Measurements from ENCODE around the gene MGA.

Gene MGA

DNA sequence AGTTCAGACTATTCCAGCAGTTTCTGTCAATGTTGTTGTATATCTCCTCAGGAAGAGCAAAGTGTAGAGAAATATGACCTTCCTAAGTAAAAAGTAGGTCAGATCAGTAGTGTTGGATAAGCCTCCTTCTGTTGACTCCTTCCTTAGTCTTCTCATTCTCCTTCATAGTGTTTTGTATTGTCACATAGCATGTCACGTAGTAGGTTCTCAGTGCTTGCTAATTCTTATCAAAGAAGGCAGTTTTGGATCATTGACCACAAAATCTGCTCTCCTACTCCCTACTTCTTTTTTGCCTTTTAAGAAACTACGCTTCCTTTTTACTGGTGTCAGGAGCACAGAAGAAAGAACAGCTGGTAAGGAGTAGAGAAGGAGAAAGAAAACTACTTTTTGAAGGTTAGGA is 1.0 kb upstream of the MGA start:
- DNase-seq = no peak

DNA sequence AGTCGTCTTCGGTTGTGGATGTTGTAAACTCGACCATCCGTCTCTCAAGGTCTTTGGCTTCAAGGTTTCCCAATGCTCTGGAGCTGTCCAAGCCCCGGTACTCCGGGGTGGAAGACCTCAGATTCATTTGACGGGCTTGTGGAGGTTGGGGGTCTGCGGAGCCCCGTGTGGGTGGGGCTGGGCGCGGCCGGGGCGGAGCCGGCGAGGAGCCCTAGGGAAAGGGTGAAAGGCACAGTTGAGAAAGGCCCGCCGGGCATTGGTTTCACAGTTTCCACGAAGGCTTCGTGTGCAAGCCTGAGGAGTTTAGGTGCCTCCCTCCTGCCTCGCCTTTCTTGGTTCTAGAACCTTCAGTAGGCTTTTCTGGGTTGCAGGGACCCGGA is 360 bp upstream of the MGA start:
- no peak for DNase-seq

DNA sequence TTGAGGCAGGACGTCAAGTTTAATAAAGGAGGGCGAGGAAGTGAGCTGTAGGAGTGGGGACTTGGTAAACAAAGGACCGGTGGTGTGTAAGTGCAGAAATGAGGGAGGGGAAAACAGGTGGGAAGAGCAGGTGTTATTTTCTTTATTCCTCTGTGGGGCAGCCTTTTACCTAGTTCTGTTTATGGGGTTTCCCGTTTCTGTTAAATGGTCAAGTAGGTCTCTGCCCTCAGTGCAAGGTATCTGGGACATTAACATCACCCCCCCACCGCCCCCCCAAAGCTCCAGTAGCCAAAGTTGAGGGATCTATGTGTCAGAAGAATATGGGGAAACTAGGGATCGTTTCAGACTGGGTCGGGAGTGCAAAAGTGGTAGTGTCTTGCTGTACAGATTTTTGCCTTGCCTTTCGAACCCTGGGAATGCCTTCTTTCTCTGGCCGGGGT is 893 bp downstream of the MGA start:
- DNase-seq = no peak

DNA sequence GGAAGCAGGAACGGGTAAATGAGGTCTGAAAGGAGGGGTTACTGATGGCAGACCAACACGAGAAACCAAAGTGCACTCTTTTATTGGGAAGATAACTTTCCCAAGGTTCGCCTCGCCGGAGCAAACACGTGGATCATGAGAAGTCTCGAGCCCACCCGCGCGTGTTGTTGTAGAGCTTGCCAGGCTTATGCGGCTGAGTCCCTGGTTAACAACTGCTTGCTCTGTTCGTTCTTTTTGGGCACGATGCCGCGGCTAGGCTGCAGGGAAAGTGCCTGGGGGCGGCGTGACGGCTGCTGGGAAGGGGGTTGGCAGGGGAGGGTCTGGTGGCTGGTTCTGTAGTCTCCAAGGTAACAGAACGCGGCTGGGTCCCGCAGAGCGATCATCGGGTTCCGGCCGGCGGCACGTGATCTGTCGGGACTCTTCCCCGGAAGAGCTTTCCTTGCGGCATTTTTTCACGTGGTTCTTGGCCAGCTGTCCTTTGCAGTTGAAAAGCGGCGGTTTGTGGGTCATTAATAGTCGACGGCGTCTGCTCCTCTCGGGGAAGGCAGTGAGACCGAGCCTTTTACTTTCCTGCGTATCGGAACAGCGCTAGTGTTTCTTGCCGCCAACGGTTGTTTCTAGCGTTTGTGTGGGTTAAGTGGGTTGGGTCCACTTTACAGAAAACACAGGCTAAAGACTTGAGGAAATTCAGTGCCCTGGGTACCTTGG is 1.5 kb downstream of the MGA start:
- peak; percentile 79 for DNase-seq

DNA sequence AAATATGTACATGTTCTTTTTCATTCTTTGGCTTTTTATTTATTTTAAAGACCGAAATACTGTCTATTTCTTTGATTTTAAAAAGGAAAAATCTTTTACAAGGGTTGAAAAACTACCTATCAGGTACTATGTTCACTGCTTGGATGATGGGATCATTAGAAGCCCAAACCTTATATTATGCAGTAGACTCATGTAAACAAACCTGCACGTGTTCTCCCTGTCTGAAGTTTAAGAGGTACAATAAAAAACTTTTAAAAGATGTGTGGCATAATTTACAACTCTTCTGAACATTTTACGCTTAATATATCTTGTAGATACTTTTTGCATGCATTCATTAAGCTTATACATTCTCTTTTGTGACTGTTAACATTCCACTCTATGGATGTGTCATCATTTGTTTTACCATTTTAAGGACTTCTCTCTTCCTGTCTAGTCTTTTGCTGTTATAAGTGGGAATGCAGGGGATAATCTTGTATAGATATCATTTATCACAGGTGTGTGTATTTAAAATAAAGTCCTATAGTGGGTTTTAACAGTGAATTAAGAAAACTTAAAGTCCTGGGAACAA is 6.2 kb downstream of the MGA start:
- DNase-seq = no peak

DNA sequence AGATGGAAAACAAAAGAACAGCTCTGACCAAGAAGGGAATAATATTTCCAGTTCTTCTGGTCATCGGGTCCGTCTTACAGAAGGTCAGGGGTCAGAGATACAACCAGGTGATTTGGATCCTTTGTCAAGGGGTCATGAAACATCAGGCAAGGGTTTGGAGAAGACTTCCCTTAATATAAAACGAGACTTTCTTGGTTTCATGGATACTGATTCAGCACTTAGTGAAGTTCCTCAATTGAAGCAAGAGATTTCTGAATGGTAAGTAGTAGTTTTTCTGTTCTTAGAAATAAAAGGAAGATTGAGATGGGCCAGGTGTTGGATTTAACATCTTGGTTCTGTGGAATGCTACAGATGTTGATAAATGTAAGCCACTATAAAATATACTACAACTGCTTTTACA is 9.5 kb downstream of the MGA start:
- DNase-seq = no peak

DNA sequence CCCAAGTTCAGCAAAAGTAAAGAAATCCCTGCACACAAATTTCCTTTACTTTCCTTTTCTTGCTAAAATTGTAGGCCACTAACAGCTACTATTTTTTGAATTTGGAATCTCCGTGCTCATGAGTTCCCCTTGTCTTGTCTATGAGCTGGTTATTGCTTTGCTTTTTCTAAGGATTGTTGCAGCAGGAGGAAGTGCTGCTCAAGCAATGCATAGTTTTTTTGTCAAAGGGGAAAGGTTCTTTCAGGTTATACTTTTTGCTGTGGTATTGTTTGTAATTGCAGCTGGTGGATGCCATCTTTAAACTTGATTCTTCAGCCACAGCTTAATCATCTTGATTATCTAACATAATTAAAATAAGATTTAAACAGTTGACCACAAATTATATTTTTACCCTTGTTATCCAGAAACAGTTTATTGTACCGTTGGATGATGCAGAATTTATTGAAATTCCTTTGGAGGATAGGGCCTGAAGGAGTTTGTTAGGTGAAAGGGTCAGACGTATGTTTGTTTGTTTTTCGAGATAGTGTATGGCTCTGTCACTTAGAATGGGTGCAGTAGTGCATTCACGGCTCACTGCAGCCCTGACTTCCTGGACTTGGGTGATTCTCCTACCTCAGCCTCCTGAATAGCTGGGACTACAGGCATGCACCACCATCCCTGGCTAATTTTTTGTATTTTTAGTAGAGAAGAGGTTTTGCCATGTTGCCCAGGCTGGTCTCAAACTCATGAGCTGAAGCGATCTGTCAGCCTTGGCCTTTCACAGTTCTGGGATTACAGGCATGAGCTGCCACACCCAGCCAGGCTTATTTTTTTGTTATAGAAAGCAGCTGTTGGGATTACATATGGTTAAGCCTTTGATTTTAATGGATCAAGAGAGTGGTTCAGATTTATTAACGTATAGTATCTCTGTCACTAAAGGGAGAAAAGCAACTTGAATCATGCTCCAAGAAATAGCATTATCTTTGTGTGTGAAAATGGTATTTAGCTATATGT is 11.7 kb downstream of the MGA start:
- no peak for DNase-seq

DNA sequence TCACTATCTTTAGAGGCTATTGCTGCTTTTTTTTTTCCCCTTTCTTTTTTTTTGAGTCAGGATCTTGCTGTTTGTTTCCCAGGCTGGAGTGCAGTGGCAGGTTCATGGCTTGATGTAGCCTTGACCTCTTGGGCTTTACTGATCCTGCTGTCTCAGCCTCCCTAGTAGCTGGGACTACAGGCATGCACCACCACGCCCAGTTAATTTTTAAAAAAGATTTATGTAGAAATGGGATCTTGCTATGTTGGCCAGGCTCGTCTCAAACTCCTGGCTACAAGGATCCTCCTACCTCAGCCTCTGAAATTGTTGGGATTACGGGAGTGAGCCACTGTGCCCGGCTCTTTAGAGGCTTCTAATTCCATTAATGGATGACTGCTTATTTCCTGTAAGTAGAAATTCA is 15.1 kb downstream of the MGA start:
- DNase-seq = no peak

DNA sequence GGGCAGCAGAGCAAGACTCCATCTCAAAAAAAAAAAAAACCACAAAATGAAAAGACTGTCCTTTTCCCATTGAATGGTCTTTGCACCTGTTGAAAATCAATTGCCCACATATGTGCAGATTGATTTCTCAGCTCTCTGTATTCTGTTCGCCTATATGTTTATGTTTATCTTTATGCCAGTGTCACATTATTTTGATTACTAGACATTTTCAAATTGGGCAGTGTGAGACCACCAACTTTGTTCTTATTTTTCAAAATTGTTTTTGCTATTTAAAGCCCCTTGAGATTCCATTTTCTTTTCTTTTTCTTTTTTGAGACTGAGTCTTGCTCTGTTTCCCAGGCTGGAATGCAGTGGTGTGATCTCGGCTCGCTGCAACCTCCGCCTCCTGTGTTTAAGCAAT is 18.5 kb downstream of the MGA start:
- DNase-seq = no peak

DNA sequence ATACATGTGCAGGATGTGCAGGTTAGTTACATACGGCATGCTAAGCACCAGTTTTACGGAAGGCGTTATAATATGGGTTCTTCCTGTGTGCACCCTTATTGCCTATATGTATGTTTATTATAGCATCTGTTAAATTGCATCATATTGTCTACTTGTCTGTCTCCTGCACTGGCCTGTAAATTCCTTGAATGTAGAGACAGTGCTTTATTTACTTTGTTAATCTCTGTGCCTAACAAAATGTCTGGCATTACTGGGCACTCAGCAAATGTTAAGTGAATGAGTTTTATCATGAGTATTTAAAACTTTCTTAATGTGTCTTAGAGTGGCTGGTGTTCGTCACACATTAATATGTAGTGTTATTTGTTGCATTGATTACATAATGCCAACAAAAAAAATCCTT is 23.8 kb downstream of the MGA start:
- no peak for DNase-seq

DNA sequence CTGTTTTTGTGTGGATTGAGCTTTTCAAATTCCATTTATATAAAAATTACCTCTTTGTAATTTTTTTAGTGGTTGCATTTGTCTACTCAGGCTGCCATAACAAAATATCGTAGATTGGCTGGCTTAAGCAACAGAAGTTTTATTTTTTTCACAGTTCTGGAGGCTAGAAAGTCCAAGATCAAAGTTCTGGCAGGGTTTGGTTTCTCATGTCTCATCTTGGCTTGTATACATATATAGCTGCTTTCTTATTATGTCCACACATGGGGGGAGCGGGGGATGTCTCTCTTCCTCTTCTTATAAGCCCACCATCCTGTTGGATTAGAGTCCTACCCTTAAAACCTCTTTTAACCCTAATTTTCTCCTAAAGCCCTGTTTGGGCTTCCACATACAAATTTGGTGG is 28.5 kb downstream of the MGA start:
- DNase-seq = no peak

DNA sequence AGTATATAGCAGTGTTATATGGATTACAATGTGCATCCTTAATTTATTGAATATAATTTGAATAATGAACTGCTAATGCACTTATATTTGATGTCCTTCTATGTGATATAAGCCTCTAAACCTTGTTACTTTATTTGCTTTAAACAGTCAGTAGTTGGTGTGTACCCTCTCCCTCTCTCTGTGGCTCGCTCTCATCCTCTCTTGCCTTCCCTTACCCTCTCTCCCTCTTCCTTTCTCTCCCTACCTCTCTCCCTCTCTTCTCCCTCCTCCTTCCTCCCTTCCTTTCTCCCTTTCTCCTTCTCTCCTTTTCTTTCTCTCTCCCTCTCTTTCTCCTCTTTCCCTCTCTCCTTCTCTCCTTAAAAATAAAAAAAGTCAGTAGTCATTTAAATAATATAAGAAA is 28.9 kb downstream of the MGA start:
- no peak for DNase-seq

DNA sequence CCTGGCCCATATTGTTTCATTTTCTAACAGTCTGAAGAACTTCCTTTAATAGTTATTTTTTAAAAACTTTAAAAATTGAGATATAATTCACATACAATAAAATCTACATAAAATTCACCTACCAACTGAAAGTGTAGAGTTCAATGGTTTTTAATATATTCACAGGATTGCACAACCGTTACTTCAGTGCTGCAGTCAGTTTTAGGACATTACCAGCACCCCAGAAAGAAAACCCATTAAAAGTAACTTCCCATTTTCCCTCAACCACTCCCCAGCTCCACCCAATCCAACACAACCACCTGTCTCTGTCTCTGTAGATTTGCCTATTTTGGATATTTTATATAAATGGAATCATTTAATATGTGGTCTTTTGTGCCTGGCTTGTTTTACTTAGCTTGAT is 29.6 kb downstream of the MGA start:
- no peak for DNase-seq

DNA sequence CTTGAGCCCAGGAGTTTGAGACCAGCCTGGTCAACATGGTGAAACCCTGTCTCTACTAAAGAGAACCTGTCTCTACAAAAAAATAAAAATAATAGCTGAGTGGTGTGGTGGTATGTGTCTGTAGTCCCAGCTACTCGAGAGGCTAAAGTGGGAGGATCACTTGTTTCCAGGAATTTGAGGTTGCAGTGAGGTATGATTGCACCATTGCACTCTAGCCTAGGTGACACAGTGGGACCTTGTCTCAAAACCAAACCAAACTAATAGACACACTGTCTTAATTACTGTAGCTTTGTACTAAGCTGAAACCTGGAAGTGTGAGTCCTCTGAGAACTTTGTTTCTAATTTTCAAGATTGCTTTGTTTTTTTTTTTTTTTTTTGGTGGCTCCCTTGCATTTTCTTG is 30.4 kb downstream of the MGA start:
- DNase-seq = peak; percentile 40

DNA sequence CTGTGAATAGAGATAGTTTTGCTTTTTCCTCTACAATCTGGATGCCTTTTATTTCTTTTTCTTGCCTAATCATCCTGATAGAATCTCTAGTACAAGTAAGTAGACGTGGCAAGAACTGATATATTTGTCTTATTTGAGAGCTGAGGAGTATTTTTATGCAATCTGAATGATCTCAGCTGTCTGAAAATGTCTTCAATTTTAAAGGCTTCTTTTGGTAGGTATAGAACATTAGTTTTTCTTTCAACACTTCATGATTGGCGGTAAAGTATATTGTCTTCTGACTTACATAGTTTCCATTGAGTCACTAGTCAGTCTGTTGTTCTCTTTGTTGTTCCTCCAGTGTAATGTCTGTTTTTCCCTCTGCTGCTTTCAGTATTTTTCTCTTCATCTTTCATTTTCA is 31.3 kb downstream of the MGA start:
- peak; percentile 18 for DNase-seq

DNA sequence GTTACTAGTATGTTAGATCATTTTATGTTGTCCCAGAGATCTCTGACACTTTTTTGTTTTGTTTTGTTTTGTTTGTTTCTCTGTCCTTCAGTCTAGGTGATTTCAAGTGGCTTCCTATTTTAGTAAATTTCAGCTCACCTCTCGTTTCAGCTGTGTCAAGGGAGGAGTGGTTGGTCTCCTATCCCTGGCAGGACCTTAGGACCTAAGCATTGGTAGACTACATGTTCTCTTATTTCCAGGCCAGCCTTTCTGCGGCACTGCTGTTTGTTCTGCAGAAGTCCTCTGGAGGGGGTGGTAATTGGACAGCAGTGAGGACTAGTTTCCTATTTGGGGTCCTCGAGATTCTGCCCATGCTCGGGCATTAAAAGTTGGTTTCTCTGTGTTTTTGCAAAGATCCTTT is 31.8 kb downstream of the MGA start:
- peak; percentile 3 for DNase-seq

DNA sequence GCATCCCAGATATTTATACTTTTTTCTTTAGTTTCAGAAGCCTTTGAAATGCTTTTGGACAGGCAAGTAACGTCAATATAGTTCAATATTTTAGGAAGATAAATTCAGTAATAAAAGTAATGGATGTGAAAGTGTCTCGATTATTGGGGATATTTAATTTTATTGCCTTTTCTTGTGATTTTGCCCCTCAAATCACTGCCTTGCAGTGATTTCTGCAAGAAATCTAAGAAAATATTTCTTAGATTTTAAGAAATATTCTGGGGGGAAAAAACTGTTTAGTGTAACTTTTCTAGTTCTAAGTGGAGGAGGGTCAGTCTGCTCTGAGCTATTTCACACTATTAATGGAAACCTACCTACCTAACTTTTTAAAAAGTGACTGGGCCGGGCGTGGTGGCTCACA is 33.6 kb downstream of the MGA start:
- DNase-seq = no peak

DNA sequence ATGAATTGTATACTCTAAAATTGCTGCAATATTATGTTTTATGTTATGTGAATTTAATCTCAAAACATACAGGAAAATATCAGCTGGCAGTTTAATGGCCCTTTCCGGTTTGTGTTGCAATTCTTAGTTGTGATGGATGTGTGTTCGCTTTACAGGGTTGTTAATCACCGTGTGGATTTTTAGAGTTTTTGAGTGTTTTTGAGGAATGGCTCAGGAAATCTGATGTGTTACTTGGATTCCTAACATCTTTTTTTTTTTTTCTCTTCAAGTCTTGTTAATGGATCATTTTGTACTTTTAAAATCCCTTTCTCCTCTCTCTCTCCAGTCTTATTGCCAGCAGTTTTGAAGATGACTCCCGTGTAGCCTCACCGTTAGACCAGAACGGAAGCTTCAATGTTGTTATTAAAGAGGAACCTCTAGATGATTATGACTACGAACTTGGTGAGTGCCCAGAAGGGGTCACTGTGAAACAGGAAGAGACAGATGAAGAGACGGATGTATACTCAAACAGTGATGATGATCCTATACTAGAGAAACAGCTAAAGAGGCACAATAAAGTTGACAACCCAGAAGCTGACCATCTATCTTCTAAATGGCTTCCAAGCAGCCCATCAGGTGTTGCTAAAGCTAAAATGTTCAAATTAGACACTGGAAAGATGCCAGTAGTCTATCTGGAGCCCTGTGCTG is 35.7 kb downstream of the MGA start:
- DNase-seq = peak; percentile 78

DNA sequence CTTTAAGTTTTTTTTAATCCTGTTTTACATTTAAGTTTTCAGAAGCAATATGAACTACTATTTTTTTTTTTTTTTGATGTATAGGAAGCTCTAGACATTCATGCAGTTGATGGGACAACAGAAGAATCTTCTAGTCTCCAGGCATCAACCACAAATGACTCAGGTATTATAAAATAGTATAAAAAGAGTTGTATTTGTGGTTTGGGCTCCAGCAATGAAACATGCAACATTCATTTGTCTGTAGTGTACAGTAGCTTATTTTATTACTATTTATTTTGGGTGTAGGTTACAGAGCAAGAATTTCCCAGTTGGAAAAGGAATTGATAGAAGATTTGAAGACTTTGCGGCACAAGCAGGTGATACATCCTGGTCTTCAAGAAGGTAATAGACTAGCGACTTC is 38.6 kb downstream of the MGA start:
- no peak for DNase-seq

DNA sequence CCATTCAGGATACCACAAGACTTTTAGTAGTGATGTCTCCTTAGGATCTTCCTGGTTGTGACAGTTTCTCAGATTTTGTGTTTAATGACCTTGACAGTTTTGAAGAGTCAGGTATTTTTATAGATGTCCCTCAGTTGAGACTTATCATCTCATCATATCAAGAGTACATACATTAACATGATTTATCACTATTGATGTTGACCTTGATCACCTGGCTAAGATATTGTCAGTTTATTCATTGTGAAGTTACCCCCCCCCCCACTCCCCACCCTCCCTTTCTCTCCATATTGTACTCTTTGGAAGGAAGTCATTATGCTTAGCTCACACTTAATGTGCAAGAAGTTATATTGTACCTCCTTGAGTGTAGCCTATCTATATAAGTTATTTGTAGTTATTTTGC is 42.9 kb downstream of the MGA start:
- no peak for DNase-seq

DNA sequence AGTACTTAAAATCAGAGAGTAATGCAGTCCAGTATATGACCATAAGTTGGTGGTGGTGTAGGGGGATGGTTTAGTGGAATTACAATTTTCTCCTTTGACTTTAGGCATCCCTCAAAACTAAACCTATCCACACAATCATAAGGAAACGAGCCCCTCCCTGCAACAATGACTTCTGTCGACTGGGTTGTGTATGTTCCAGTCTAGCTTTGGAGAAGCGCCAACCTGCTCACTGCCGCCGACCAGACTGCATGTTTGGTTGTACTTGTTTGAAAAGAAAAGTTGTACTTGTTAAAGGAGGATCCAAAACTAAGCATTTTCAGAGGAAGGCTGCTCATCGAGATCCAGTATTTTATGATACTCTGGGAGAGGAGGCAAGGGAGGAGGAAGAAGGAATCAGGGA is 52.8 kb downstream of the MGA start:
- no peak for DNase-seq

DNA sequence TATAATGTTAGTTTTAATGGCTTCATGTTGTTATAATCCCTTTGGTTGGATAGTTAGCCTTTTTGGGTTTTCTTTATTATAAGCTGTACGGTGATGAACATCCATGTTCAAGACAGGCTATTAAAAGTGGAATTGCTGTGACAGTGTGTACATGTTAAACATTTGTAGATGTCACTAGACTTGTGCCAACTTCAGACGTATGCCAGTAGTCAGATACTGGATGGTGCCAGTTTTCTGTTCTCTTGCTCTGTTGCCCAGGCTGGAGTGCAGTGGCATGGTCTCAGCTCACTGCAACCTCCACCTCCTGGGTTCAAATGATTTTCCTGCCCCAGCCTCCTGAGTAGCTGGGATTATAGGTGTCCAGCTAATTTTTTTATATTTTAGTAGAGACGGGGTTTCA is 54.1 kb downstream of the MGA start:
- no peak for DNase-seq

DNA sequence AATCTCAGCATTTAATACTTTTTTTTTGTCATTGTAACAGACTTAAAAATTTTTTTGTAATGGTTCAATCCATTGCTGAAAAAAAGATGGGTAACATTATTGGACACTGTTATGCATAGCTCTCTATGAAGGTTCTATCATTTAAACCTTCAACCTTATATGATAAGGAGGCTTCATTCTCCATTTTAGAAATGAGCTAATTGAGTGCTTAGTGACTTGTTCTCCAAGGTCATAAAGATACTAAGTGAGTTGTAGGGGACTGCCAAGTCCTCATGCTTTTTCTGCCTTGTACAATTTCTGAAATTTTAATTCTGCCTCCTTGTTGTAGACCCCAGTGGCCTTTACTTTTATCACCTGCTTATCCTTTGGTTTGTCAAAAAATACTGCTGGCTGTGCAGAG is 56.7 kb downstream of the MGA start:
- no peak for DNase-seq

All from activated CD4-positive, alpha-beta T cell treated with anti-CD3 and anti-CD28 coated beads, Interleukin-2, Interleukin-6, amounts not matched to agents 100 ng/mL and 50 ng/mL, durations not matched to agents 16 hours and 8 hours (primary cell).